Transverse colon (tissue), 4 donors: Measurements from ENCODE around the gene CALY. TPM values are rescaled to one million over a fixed set of nuclear protein-coding genes. Genes with fewer than 3 reads are reported as not detected.

Source experiments
- DNase-seq: peaks from one replicate; pipeline ENCODE4 v3.0.0-alpha.2; 2019
- H3K27ac ChIP-seq, 4 donors: fragments of 200-600 bp; sonication (generic); 2 replicates each; pipeline ENCODE4 v1.5.1; 2016 to 2018; ENCODE audit warnings: inconsistent platforms in 4 of 4
- H3K27me3 ChIP-seq: fragments of 200-600 bp; sonication (generic); 2 replicates; pipeline ENCODE4 v1.5.1; 2017; ENCODE audit warnings: inconsistent platforms
- H3K36me3 ChIP-seq, 4 donors: fragments of 200-600 bp; sonication (generic); 2 replicates each; pipeline ENCODE4 v1.5.1; 2017 to 2019; ENCODE audit warnings: inconsistent platforms in 4 of 4
- H3K4me1 ChIP-seq, 4 donors: fragments of 200-600 bp; sonication (generic); 2 replicates each; pipeline ENCODE4 v1.5.1; 2017 to 2020; ENCODE audit warnings: inconsistent platforms in 4 of 4
- H3K4me3 ChIP-seq, 4 donors: fragments of 200-600 bp; sonication (generic); 1 replicate in 1 of 4; 2 replicates in 3 of 4; pipeline versions ENCODE4 v1.5.1 to v1.6.1; 2017 to 2019; ENCODE audit warnings: inconsistent platforms in 4 of 4
- H3K9me3 ChIP-seq, 2 donors: fragments of 200-600 bp; sonication (generic); 2 replicates each; pipeline ENCODE4 v1.5.1; 2017 to 2019; ENCODE audit warnings: inconsistent platforms in 2 of 2
- EP300 ChIP-seq: sonication (generic); formaldehyde crosslinking; IDR thresholded peaks from one replicate; pipeline ENCODE4 v1.6.1; 2017; ENCODE audit warnings: antibody characterized with exemption, low read depth
- POLR2A ChIP-seq: fragments of 450-650 bp; IDR thresholded peaks from one replicate; pipeline ENCODE4 v1.6.1; 2016; ENCODE audit warnings: antibody characterized with exemption, mild to moderate bottlenecking, moderate library complexity
- POLR2AphosphoS5 ChIP-seq, 3 donors: sonication (generic); formaldehyde crosslinking; IDR thresholded peaks; one replicate each; pipeline ENCODE4 v1.6.1; 2016; ENCODE audit warnings: antibody characterized with exemption in 3 of 3
- WGBS, 2 donors: methylation state at CpG; one replicate each; pipeline ENCODE4 v1.1.5; 2018; ENCODE audit warnings: low coverage in 1 of 2; 5-methylcytosine and 5-hydroxymethylcytosine counted together
- in situ Hi-C, 4 donors: fragments of 200-750 bp; cut with MboI; loops; one replicate each; pipeline versions ENCODE4 v1.15.0 to v1.15.1; 2017; ENCODE audit warnings: low sequenced_read_pairs in 3 of 4, low pct_ligation_motif_present in 1 of 4, low pct_unique_long_range_greater_than_20kb in 1 of 4
- intact Hi-C: fragments of 100-400 bp; cut with DNase I; formaldehyde crosslinking; loops from one replicate; pipeline ENCODE4 v1.15.1; 2023; ENCODE audit warnings: low total_unique reads
- total RNA-seq, 4 donors: library from RNA; depleted of rRNA; stranded (reverse); fragments of >200 nt; gene quantifications; one replicate each; pipeline ENCODE4 v1.1.0, GENCODE V29; 2016
- TF ChIP-seq, protein P1 (sequence below), 5 experiments: fragments of 200-600 bp in 3 of 5; fragments of 450-650 bp in 2 of 5; sonication (generic) in 3 of 5; IDR thresholded peaks; 1 replicate in 2 of 5; 2 replicates in 3 of 5; pipeline ENCODE4 v1.5.1; 2016 to 2017; ENCODE audit warnings: antibody characterized with exemption in 5 of 5, inconsistent platforms in 3 of 5, mild to moderate bottlenecking in 2 of 5, moderate library complexity in 1 of 5

The CALY gene
- total RNA-seq, 4 donors from 2014 or later = 0.82 to 1.3 TPM; not detected in 2

DNA sequence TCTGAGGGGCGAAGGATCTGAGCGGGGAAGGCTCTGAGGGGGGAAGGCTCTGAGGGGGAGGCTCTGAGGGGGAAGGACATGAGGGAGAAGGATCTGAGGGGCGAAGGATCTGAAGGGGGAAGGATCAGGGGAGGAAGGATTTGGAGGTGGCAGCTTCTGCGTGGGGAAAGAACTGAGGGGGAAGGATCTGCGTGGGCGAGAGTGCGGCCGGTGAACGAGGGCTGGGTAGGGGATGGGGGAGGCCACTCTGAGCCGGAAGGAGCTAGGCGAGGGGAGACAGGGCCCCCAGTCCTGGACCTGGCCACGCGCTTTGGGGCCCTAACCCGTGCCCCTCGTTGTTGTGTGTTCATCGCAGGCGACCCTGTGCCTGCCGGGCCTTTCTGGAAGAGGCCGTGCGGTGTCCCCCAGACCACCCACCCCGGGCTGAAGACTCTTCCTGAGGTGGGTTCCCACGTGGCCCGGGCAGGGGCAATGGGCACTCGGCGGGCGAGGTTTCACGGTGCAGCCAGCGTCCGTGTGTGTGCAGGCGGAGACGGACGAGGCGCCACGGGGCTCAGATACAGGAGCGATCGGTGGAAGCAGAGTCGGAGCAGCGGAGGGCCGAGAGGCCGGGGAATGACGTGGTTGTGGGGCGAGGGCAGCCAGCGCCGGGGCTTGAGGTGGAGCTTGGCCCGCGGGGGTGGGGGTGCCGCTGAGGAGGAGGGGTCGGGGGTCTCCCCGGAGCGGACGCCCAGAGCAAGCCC, 2.0 kb downstream of the CALY start:
- intact Hi-C loops = no loop called here
- TF ChIP-seq, protein P1, sequence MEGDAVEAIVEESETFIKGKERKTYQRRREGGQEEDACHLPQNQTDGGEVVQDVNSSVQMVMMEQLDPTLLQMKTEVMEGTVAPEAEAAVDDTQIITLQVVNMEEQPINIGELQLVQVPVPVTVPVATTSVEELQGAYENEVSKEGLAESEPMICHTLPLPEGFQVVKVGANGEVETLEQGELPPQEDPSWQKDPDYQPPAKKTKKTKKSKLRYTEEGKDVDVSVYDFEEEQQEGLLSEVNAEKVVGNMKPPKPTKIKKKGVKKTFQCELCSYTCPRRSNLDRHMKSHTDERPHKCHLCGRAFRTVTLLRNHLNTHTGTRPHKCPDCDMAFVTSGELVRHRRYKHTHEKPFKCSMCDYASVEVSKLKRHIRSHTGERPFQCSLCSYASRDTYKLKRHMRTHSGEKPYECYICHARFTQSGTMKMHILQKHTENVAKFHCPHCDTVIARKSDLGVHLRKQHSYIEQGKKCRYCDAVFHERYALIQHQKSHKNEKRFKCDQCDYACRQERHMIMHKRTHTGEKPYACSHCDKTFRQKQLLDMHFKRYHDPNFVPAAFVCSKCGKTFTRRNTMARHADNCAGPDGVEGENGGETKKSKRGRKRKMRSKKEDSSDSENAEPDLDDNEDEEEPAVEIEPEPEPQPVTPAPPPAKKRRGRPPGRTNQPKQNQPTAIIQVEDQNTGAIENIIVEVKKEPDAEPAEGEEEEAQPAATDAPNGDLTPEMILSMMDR (IDR thresholded peaks at IDR 0.05) = no peak
- no peak for TF ChIP-seq POLR2A
- TF ChIP-seq EP300 = no peak
- TF ChIP-seq POLR2AphosphoS5 (IDR thresholded peaks at IDR 0.05) = no peak
- peaks cover 63% of the 10 kb centered on the region for H3K27me3 ChIP-seq
- in situ Hi-C loops = no loop called here
- H3K9me3 ChIP-seq = no peaks in the 10 kb centered on the region
- no peak overlapping the region for H3K27ac ChIP-seq
- peak overlapping the region in 3 of 4 donors; percentile 8 to 36 (median 30) for H3K4me3 ChIP-seq
- no peaks in the 10 kb centered on the region for H3K36me3 ChIP-seq
- WGBS, 2 donors = 18 to 52% methylated on average over 8 to 41 of the region's 51 CpGs
- no peak for DNase-seq
- H3K4me1 ChIP-seq = peaks cover 14 to 26% (median 24%) of the 10 kb centered on the region in 4 donors

DNA sequence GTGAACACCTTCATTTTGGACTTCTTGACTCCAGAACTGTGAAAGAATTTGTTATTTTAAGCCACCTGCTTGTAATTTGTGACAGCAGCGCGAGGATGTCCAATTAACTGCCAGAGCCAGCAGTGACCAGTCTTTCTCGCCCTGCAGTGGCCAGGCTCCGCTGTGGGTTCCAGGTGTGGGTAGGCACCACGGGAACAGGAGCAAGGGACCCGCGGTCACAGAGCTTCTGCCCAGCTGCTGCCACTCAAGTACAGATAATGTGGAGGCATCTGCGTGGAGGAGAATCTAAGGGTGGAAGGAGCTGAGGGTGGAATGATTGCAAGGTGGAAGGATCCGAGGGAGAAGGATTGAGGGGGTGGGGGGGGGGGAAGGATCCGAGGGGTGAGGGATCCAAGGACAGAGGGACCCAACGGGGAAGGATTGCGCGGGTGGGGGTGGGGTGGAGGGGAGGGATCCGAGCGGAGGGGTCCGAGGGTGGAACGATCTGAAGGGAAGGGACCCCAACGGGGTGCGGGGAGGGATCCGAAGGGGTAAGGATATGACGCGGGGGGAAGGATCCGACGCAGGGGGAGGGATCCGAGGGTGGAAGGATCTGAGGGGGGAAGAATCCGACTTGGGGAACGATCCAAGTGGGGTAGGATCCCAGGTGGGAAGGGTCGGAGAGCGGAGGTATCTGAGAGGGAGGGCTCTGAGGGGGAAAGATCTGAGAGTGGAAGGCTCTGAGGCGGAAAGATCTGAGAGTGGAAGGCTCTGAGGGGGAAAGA, 3.6 kb downstream of the CALY start:
- intact Hi-C loops = no loop called here
- peaks cover 14 to 29% (median 25%) of the 10 kb centered on the region in 4 donors for H3K4me1 ChIP-seq
- 80 to 84% methylated on average over 14 to 30 of the region's 30 CpGs for WGBS, 2 donors
- no peak for TF ChIP-seq EP300
- H3K4me3 ChIP-seq = no peak overlapping the region
- in situ Hi-C loops = no loop called here
- no peaks in the 10 kb centered on the region for H3K36me3 ChIP-seq
- no peak overlapping the region for H3K27ac ChIP-seq
- DNase-seq = no peak
- H3K9me3 ChIP-seq = no peaks in the 10 kb centered on the region
- peaks cover 78% of the 10 kb centered on the region for H3K27me3 ChIP-seq

- Histone ChIP-seq H3K9me3 (no peaks in the 10 kb centered on the region), H3K27ac (no peak overlapping the region), H3K27me3 (peaks cover 82% of the 10 kb centered on the region), H3K4me1 (peaks cover 12 to 24% (median 20%) of the 10 kb centered on the region in 4 donors), H3K36me3 (no peaks in the 10 kb centered on the region), H3K4me3 (peak overlapping the region in 3 of 4 donors; percentile 23 to 42 (median 24))
- TF ChIP-seq EP300 = no peak
- TF ChIP-seq POLR2AphosphoS5 (IDR thresholded peaks at IDR 0.05) = no peak
- TF ChIP-seq, protein P1 (IDR thresholded peaks at IDR 0.05) = peak; percentile 85 to 97 (median 97)
- no peak for TF ChIP-seq POLR2A
- intact Hi-C loops = no loop called here
- in situ Hi-C loops = loop anchor here in 1 of 4 donors (10.0 kb wide), 1 partner anchor 185 kb away; no protein-coding TSS in a partner anchor
- DNase-seq = peak; percentile 89
- WGBS, 2 donors = 0 to 12% methylated on average over 1 to 37 of the region's 37 CpGs
Observed at GRCh38 chr10:133329491-133330202, 7.0 kb downstream of the CALY start.

DNA sequence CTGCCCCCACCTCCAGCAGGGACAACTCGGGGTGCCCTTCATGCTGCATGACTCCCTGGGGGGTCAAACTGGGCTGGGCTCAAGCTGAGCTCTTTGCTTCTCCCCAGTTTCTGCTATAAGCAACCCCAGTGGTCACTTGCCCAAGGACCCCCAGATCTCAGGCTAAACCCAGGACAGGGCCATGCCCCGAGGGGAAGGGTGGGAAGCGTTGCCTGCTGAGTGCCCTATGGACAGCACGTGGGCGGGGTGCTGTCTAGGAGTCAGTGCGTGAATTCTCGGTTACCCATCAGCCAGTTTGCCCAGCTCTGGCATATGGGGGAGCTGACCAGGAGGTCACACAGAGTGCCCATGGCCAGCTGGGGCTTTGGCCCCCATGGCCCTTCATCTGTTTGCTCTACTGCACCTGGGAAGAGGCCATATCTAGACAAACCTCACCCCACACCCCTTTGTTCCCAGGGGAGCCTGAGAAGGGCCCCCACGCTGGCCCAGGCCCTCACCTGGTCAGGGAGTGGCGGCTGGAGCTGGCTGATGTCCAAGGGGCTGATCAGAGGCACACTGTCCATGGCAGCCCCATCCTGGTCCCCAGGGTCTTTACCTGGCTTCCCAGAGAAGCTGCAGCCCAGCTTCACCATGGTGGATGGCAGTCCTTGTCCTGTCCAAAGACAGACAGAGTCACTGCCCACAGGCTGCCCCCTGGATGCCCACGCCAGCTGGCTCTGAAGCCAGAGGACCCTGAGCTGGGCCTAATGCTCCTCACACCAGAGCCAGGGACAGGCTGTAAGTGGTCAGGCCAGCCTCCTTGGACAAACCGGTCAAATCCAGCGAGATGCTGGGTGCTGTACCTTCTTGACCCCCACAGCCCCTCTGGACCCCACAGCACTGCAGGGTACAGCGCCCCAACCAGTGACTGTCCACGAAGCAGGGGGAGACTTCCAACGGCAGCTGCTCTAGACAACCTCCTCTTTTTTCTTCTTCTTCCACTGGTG, 8.0 kb downstream of the CALY start:
- Histone ChIP-seq H3K27ac (no peak overlapping the region), H3K9me3 (no peaks in the 10 kb centered on the region), H3K4me3 (no peak overlapping the region), H3K4me1 (peaks cover 12 to 25% (median 23%) of the 10 kb centered on the region in 4 donors), H3K36me3 (no peaks in the 10 kb centered on the region), H3K27me3 (peaks cover 79% of the 10 kb centered on the region)
- in situ Hi-C loops (loop anchor here in 1 of 4 donors (10.0 kb wide), 1 partner anchor 184 kb away; no protein-coding TSS in a partner anchor), intact Hi-C loops (no loop called here)
- WGBS, 2 donors = 70 to 82% methylated on average over 3 to 15 of the region's 15 CpGs
- no peak for TF ChIP-seq EP300
- TF ChIP-seq POLR2AphosphoS5 (IDR thresholded peaks at IDR 0.05) = no peak
- TF ChIP-seq, protein P1 (IDR thresholded peaks at IDR 0.05) = no peak
- no peak for TF ChIP-seq POLR2A
- no peak for DNase-seq
